Stimulated activated CD8-positive, alpha-beta memory T cell treated with anti-CD3 and anti-CD28 coated beads, Interleukin-4, amount 100 ng/mL, for 4 hours (primary cell): ENCODE results near the gene NTM.
"Not testable (repeated sequence)": the region's sequence is repeated elsewhere in the genome, so short reads cannot be mapped to it uniquely, and the experiment has no call there.

Experiments
- DNase-seq, 2 donors: peaks; one replicate each; pipeline ENCODE4 v3.0.0-alpha.2; 2020; ENCODE audit warnings: low read depth in 2 of 2, low spot score in 1 of 2

NTM gene

GRCh38 chr11:132365650-132366049 lies 995.2 kb downstream of the NTM start:
- DNase-seq: no peak

GRCh38 chr11:132367293-132367692 lies 996.9 kb downstream of the NTM start:
- no peak for DNase-seq

GRCh38 chr11:132370114-132370513 lies 999.7 kb downstream of the NTM start:
- DNase-seq: not testable (repeated sequence)

- no peak for DNase-seq
Measured at GRCh38 chr11:132373405-132374143, 1003.2 kb downstream of the NTM start.

- DNase-seq: no peak
Measured at GRCh38 chr11:132379540-132379939, 1009.1 kb downstream of the NTM start.
